Mononuclear cell (primary cell): ENCODE results near the gene CIAPIN1. TPM values are rescaled to one million over a fixed set of nuclear protein-coding genes. Genes with fewer than 3 reads are reported as not detected.

Source experiments
- H3K27me3 ChIP-seq: 2 replicates; pipeline ENCODE4 v1.6.0; 2011; ENCODE audit warnings: low read length, control low read depth; ENCODE audit not compliant: insufficient read depth
- H3K4me1 ChIP-seq: 2 replicates; pipeline ENCODE4 v1.5.1; 2011; ENCODE audit warnings: mild to moderate bottlenecking, low read length, control low read depth; ENCODE audit not compliant: insufficient read depth
- H3K4me3 ChIP-seq: 2 replicates; pipeline ENCODE4 v1.5.1; 2011; ENCODE audit warnings: mild to moderate bottlenecking, low read length, moderate library complexity
- H3K9me3 ChIP-seq: 2 replicates; pipeline ENCODE4 v1.5.1; 2011; ENCODE audit warnings: low read depth, mild to moderate bottlenecking, control low read depth, low read length
- total RNA-seq: library from RNA; depleted of rRNA; stranded (reverse); fragments of >200 nt; gene quantifications from one replicate; pipeline ENCODE4 v1.2.3, GENCODE V29; 2012

The CIAPIN1 gene
- total RNA-seq, 1 donor, result 30.6 TPM

DNA sequence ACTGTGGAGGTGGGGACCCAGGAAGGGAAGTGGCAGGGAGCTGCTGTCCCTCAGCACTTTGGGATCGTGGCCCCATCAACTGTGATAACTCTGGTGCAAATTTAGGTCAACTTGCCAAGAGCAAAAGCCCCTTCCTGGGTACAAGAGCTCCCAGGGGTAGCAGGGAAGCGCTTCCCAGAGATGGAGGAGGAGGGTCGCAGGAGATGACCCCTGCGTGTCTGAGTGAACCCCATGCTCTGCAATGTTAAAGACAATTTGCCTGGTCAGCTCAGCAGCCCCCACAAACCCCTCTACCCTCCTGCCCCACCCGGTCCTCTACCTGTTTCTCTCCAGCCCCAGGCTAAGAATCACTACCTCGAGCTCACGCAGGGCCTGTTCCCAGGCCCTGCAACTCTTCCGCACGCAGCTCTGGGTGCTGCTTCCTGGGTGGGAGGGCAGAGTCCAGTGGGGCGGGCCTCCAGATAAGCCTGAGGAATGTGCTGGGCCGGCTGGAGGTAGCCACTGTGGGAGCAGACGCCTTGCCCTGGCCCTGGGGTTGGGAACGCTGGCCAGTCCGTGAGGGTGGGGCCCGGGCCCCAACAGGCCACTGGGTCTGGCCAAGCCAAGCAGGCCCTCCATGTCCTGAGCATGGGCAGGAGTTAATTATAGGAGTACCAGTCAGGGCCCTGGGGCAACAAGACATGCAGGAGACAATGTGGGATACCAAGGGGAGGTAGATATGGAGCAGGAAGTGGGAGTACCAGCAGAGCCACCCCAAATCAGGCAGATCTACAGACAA lies 33.0 kb upstream of the CIAPIN1 start:
- Histone ChIP-seq H3K9me3 (no peaks in the 10 kb centered on the region), H3K4me3 (no peak overlapping the region), H3K27me3 (no peaks in the 10 kb centered on the region), H3K4me1 (peaks cover 27% of the 10 kb centered on the region)

DNA sequence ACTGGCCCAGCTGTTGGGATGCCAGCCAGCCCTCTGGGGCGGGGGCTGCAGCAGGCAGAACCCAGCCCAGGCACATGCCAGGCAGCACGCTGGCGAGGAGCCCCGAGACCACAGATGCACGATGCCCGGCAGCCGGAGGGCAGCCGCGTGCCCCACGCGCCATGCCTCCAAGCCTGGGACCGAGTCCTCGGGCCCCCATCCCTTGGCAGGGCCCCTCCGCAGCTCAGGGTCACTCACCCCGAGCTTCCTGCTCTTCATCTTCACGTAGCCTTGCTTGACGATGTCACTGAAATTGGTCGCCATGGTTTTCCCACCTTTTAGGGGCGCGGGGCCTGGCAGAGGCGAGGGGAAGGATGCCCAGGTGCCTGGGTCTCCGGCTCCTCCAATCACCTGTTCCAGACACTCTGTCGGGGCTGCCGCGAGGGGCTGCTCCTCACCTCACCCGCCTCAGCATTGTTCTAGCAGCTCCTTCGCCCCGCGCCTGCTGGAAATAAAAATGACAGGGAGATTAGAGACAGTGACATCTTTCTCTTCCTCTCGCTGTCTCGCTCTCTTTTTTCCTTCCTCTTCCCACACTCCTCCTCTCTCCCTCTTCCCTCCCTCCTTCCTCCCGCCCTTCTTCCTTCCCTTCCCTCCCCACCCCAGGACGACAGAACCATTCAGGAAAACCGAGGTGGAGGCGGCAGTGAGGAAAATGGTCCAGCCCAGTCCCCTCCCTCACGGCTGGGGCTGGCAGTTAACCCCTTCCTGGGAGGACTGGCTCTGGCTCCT lies 32.2 kb upstream of the CIAPIN1 start:
- Histone ChIP-seq H3K27me3 (no peaks in the 10 kb centered on the region), H3K4me3 (no peak overlapping the region), H3K9me3 (no peaks in the 10 kb centered on the region), H3K4me1 (peaks cover 27% of the 10 kb centered on the region)

GRCh38 chr16:57478396-57479204 lies 31.4 kb upstream of the CIAPIN1 start:
- peaks cover 27% of the 10 kb centered on the region for H3K4me1 ChIP-seq
- H3K9me3 ChIP-seq, result no peaks in the 10 kb centered on the region
- H3K4me3 ChIP-seq, result no peak overlapping the region
- H3K27me3 ChIP-seq, result no peaks in the 10 kb centered on the region

GRCh38 chr16:57477531-57478202 lies 30.5 kb upstream of the CIAPIN1 start:
- Histone ChIP-seq H3K4me3 (no peak overlapping the region), H3K27me3 (no peaks in the 10 kb centered on the region), H3K4me1 (peaks cover 27% of the 10 kb centered on the region), H3K9me3 (no peaks in the 10 kb centered on the region)

DNA sequence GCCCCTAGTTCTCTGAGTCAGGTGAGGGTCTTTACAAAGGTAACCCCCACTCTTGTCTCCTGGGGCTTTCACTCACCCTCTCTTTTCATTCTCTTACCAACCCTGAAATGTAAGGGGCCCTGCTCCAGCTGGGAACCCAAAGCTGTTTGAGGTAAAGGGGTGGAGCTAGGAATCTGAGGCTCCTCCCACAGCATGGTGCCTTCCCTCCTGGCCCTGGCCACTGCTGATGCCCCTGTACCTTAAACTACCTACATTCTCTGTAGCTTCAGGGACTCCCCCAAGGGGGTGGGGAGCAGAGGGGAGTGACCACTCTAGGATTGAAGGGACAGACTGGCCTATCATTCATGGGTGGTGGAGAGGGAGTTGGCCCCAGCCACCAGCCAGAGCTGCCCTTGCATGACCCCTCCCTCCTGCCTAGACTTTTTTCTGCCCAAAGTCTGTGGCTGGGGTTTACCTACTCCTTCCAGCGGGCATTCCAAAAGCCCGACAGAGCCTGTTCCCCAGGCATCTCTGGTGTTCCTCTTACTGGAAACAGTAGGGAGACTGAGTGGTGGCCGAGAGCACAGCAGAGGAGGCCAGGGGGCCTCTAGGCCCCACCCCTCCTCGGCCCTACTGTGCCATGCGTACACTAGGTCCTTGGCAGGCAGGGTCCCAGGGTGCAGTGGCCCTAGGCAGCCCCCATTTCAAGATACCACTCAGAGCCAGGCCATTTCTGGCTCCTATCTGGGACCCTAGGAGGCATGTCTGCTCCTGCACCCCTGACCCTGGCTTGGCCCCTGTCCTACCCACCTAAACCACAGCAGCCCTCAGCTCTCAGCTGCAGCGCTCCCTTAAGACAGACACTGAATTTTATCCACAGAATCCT lies 29.6 kb upstream of the CIAPIN1 start:
- Histone ChIP-seq H3K4me1 (peaks cover 33% of the 10 kb centered on the region), H3K9me3 (no peaks in the 10 kb centered on the region), H3K4me3 (no peak overlapping the region), H3K27me3 (no peaks in the 10 kb centered on the region)

DNA sequence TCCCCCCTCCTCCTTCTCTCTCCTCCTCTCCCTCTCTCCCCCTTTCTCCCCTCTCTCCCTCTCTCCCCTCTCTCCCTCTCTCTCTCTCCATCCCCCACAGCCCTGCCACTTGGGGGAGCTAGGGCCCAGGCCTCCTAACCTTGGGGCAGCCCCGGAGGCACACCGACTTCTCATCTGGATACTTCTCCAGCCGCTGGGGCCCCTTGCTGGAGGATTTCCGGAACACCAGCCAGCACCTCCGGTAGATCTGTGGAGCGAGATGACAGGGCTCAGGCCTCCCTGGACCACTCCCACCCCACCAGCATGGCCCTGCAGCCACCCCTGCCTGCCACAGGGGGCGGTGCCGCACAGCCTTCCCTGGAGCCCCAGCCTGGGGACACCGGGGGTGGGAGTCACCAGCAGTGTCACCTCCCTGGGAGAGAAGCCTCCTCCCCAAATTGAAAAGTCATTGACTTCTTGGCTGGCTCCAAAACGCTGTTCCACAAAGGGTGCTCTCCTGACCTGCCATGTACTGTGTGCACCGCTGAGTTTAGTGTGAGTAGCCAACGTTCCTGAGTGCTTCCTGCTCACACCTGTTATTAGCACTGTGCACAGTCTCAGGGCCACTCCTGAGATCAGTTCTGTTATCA lies 28.6 kb upstream of the CIAPIN1 start:
- H3K9me3 ChIP-seq, result no peaks in the 10 kb centered on the region
- no peak overlapping the region for H3K4me3 ChIP-seq
- peaks cover 33% of the 10 kb centered on the region for H3K4me1 ChIP-seq
- H3K27me3 ChIP-seq, result no peaks in the 10 kb centered on the region

DNA sequence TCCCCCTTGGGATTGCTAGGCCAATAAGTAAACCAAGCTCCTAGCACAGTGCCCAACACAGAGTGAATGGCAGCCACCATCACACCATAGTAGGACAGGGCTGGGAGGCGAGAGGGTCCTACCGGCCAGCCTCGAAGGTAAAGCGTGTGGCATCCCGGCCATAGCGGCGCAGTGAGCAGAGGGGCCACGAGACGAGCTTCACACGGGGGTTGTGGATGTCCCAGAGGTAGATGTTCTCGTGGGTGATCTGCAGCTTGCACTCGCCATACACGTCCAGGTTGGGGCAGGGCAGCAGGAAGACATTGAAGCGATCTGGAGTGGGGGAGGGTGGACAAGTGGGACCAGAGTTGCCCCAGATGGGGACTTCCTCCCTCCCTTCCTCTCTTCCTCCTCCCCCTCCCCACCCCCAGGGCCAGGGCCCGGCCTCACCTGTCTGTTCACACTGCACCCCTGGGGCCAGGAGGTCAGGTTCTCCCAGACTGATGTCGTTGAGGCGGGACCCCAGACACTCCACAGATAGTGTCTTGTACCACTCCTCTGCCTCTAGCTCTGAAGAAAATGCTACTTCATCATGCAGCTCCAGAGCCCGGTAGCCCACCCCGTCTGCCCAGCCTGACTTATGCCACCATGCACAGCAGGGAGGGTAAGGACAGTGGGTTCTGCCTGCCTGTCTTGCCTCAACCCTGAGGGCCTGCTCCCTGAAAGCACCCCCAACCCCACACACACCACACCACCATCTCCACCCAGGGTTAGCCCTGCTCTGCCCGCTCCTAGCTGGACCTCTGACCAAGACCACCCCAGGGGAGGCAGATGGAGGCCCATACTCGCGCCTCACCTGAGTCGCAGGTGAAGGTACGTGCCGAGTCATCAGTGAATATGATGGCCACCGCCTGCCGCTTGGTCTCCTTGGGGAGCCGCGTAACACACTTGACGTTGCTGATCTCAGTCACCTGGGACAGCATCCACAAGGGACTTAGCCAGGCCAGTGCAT lies 27.8 kb upstream of the CIAPIN1 start:
- H3K27me3 ChIP-seq, result no peaks in the 10 kb centered on the region
- H3K4me3 ChIP-seq, result no peak overlapping the region
- H3K4me1 ChIP-seq, result peaks cover 38% of the 10 kb centered on the region
- no peaks in the 10 kb centered on the region for H3K9me3 ChIP-seq

GRCh38 chr16:57473906-57474305 lies 26.7 kb upstream of the CIAPIN1 start:
- H3K27me3 ChIP-seq, result no peaks in the 10 kb centered on the region
- no peak overlapping the region for H3K4me3 ChIP-seq
- peaks cover 32% of the 10 kb centered on the region for H3K4me1 ChIP-seq
- H3K9me3 ChIP-seq, result no peaks in the 10 kb centered on the region

DNA sequence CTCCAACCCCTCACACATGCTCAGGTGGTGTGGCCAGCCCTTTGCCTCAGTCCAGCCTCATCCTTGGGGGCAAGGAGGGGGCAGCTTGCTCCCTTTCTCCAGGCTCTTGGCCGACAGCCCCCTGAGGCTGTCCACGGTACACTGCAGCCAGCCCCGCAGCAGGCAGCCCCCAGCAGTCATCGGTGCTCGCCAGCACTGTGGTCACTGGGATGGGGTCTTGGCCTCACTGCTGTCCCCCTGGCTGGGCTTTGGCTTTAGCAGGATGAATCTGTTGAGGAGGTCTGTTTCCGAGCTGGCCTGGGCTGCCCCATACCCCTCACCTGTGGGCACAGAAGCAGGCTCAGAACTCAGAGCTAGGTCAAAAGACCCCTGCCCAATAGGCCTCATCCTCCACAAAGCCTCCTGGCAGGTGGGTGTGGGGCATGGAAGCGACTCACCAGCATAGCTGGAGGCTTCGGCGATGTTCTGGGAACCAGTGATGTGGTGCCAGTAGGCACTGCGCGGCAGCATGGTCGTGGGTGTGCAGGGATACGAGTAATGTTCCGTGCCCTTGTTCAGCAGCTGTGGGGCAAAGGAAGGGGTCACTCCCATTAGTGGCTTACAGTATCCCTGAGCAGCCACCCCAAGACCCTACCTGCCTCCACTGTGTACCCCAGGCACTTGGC lies 26.1 kb upstream of the CIAPIN1 start:
- no peak overlapping the region for H3K4me3 ChIP-seq
- H3K27me3 ChIP-seq, result no peaks in the 10 kb centered on the region
- H3K9me3 ChIP-seq, result no peaks in the 10 kb centered on the region
- peaks cover 28% of the 10 kb centered on the region for H3K4me1 ChIP-seq

- H3K4me1 ChIP-seq, result peaks cover 24% of the 10 kb centered on the region
- no peaks in the 10 kb centered on the region for H3K9me3 ChIP-seq
- no peak overlapping the region for H3K4me3 ChIP-seq
- H3K27me3 ChIP-seq, result no peaks in the 10 kb centered on the region
Measured at GRCh38 chr16:57472665-57473060, 25.5 kb upstream of the CIAPIN1 start.

DNA sequence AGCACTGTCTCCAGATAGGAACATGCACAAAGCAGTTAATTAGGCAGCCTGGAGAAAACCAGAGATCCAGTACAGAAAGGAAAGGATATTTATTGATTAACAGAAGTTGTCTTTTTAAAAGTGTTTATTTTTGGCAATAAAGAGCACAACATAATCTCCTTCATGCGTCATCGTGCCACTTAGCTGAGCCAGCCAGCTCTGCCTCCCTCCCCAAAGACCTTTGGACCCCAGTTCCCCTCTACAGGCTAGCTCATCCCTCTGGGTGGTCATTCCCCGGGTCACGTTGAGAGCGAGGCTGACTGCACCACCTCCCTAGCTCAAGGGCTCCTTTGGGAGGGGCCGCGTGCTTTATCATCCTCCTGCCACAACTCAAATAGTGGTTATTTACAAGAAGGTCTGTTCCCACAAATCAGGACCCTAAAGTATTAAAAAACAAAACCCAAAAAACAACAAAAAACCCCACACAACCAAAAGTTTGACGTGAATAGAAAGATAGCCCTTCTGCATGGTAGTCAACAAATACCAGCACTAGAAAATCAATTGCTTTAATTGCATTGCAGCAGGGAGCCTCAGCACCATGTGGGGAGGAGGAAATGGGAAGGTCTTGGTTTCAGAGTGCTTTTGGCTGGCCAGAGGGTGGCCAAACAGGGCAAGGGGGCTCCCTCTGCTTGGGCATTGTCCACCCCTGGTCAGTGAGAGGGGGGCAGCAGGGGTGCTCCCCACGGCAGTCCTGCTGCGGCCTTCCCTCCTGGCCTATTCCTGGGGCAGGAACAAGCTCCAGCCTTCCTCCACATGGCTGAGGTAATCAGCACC lies 24.9 kb upstream of the CIAPIN1 start:
- Histone ChIP-seq H3K4me1 (peaks cover 24% of the 10 kb centered on the region), H3K9me3 (no peaks in the 10 kb centered on the region), H3K27me3 (no peaks in the 10 kb centered on the region), H3K4me3 (no peak overlapping the region)

- Histone ChIP-seq H3K4me3 (no peak overlapping the region), H3K9me3 (no peaks in the 10 kb centered on the region), H3K4me1 (peaks cover 20% of the 10 kb centered on the region), H3K27me3 (no peaks in the 10 kb centered on the region)
Measured at GRCh38 chr16:57471209-57471608, 24.0 kb upstream of the CIAPIN1 start.
